Ectodermal cell (in vitro differentiated cells): ENCODE results near the gene BMAL1.
A peak's percentile ranks its signal among the peaks of the same experiment; 100 is the strongest.

Experiments
- H3K27ac ChIP-seq: 2 replicates; pipeline ENCODE4 v1.7.0; 2013; ENCODE audit warnings: mild to moderate bottlenecking, low read depth, low read length; ENCODE audit not compliant: insufficient read depth, poor library complexity, severe bottlenecking
- H3K27me3 ChIP-seq: 2 replicates; pipeline ENCODE4 v1.7.0; 2013; ENCODE audit warnings: mild to moderate bottlenecking, low read length; ENCODE audit not compliant: insufficient read depth, control insufficient read depth, poor library complexity, severe bottlenecking
- H3K36me3 ChIP-seq: one replicate; pipeline ENCODE4 v1.7.0; 2013; ENCODE audit warnings: low read length; ENCODE audit not compliant: control insufficient read depth, insufficient read depth
- H3K4me1 ChIP-seq: one replicate; pipeline ENCODE4 v1.7.0; 2013; ENCODE audit warnings: low read length; ENCODE audit not compliant: control insufficient read depth, insufficient read depth
- H3K4me3 ChIP-seq: 2 replicates; pipeline ENCODE4 v1.7.0; 2013; ENCODE audit warnings: low read depth, low read length, control low read depth; ENCODE audit not compliant: insufficient read depth
- H3K9me3 ChIP-seq: 2 replicates; pipeline ENCODE4 v1.7.0; 2013; ENCODE audit warnings: mild to moderate bottlenecking, low read length, moderate library complexity; ENCODE audit not compliant: control insufficient read depth
- WGBS, 2 experiments: methylation state at CpG; one replicate each; pipeline ENCODE4 v1.1.7; 2013; ENCODE audit warnings: missing lambda C conversion rate in 2 of 2; 5-methylcytosine and 5-hydroxymethylcytosine counted together

BMAL1 gene

GRCh38 chr11:13352711-13353110 lies 75.1 kb downstream of the BMAL1 start:
- H3K4me3 ChIP-seq: no peak overlapping the region
- H3K27ac ChIP-seq: no peak overlapping the region
- peaks cover 5% of the 10 kb centered on the region for H3K4me1 ChIP-seq
- no peaks in the 10 kb centered on the region for H3K9me3 ChIP-seq
- no peaks in the 10 kb centered on the region for H3K36me3 ChIP-seq
- WGBS, 2 experiments: 87 to 91% methylated on average over 6 of the region's 6 CpGs
- no peaks in the 10 kb centered on the region for H3K27me3 ChIP-seq

- no peak overlapping the region for H3K27ac ChIP-seq
- H3K36me3 ChIP-seq: no peaks in the 10 kb centered on the region
- 73 to 74% methylated on average over 6 of the region's 6 CpGs for WGBS, 2 experiments
- no peaks in the 10 kb centered on the region for H3K27me3 ChIP-seq
- H3K4me1 ChIP-seq: peaks cover 16% of the 10 kb centered on the region
- H3K9me3 ChIP-seq: no peaks in the 10 kb centered on the region
- no peak overlapping the region for H3K4me3 ChIP-seq
Measured at GRCh38 chr11:13354335-13354734, 76.7 kb downstream of the BMAL1 start.

GRCh38 chr11:13355191-13355590 lies 77.6 kb downstream of the BMAL1 start:
- Histone ChIP-seq H3K4me3 (no peak overlapping the region), H3K4me1 (peaks cover 23% of the 10 kb centered on the region), H3K36me3 (no peaks in the 10 kb centered on the region), H3K27ac (no peak overlapping the region), H3K27me3 (no peaks in the 10 kb centered on the region), H3K9me3 (no peaks in the 10 kb centered on the region)
- WGBS, 2 experiments: 93% methylated on average over 4 of the region's 4 CpGs

GRCh38 chr11:13357232-13357631 lies 79.6 kb downstream of the BMAL1 start:
- Histone ChIP-seq H3K27me3 (no peaks in the 10 kb centered on the region), H3K4me1 (peaks cover 24% of the 10 kb centered on the region), H3K9me3 (no peaks in the 10 kb centered on the region), H3K4me3 (no peak overlapping the region), H3K27ac (no peak overlapping the region), H3K36me3 (no peaks in the 10 kb centered on the region)
- 77 to 84% methylated on average over 9 of the region's 9 CpGs for WGBS, 2 experiments

- H3K27ac ChIP-seq: peak overlapping the region; percentile 11
- H3K4me1 ChIP-seq: peaks cover 24% of the 10 kb centered on the region
- no peaks in the 10 kb centered on the region for H3K9me3 ChIP-seq
- WGBS, 2 experiments: 95 to 96% methylated on average over 6 of the region's 6 CpGs
- no peaks in the 10 kb centered on the region for H3K36me3 ChIP-seq
- no peak overlapping the region for H3K4me3 ChIP-seq
- H3K27me3 ChIP-seq: no peaks in the 10 kb centered on the region
Measured at GRCh38 chr11:13358596-13359270, 81.1 kb downstream of the BMAL1 start.

GRCh38 chr11:13362596-13363109 lies 85.1 kb downstream of the BMAL1 start:
- H3K4me3 ChIP-seq: no peak overlapping the region
- H3K9me3 ChIP-seq: no peaks in the 10 kb centered on the region
- H3K27me3 ChIP-seq: no peaks in the 10 kb centered on the region
- H3K36me3 ChIP-seq: no peaks in the 10 kb centered on the region
- 94 to 95% methylated on average over 9 of the region's 9 CpGs for WGBS, 2 experiments
- H3K27ac ChIP-seq: no peak overlapping the region
- H3K4me1 ChIP-seq: peaks cover 19% of the 10 kb centered on the region

- no peaks in the 10 kb centered on the region for H3K36me3 ChIP-seq
- WGBS, 2 experiments: 58 to 66% methylated on average over 2 of the region's 2 CpGs
Measured at GRCh38 chr11:13364388-13364787, 86.8 kb downstream of the BMAL1 start.

GRCh38 chr11:13366266-13367026 lies 88.9 kb downstream of the BMAL1 start:
- Histone ChIP-seq H3K27ac (no peak overlapping the region), H3K9me3 (no peaks in the 10 kb centered on the region), H3K4me3 (no peak overlapping the region), H3K4me1 (peaks cover 8% of the 10 kb centered on the region), H3K27me3 (no peaks in the 10 kb centered on the region), H3K36me3 (no peaks in the 10 kb centered on the region)
- whole genome bisulfite sequencing, 2 experiments: 94 to 95% methylated on average over 7 of the region's 7 CpGs

More at GRCh38 chr11:13364388-13364787, 86.8 kb downstream of the BMAL1 start:
- H3K9me3 ChIP-seq: no peaks in the 10 kb centered on the region
- H3K4me3 ChIP-seq: no peak overlapping the region
- no peaks in the 10 kb centered on the region for H3K27me3 ChIP-seq
- no peak overlapping the region for H3K27ac ChIP-seq
- peaks cover 8% of the 10 kb centered on the region for H3K4me1 ChIP-seq

GRCh38 chr11:13367115-13367514 lies 89.5 kb downstream of the BMAL1 start:
- H3K9me3 ChIP-seq: no peaks in the 10 kb centered on the region
- no peak overlapping the region for H3K27ac ChIP-seq
- H3K36me3 ChIP-seq: no peaks in the 10 kb centered on the region
- peaks cover 8% of the 10 kb centered on the region for H3K4me1 ChIP-seq
- H3K4me3 ChIP-seq: no peak overlapping the region
- no peaks in the 10 kb centered on the region for H3K27me3 ChIP-seq
- whole genome bisulfite sequencing, 2 experiments: 92 to 97% methylated on average over 4 of the region's 4 CpGs

- Histone ChIP-seq H3K27ac (no peak overlapping the region), H3K4me1 (peaks cover 8% of the 10 kb centered on the region), H3K27me3 (no peaks in the 10 kb centered on the region), H3K36me3 (no peaks in the 10 kb centered on the region), H3K9me3 (no peaks in the 10 kb centered on the region), H3K4me3 (no peak overlapping the region)
- 92 to 94% methylated on average over 5 of the region's 5 CpGs for WGBS, 2 experiments
Measured at GRCh38 chr11:13368041-13368446, 90.5 kb downstream of the BMAL1 start.
